Mesendoderm (in vitro differentiated cells): ENCODE data around the gene PRKD2.
A peak's percentile ranks its signal among the peaks of the same experiment; 100 is the strongest.

Experiments
- DNase-seq: peaks from one replicate; pipeline ENCODE4 v3.0.0; 2013
- H2AK5ac ChIP-seq: 2 replicates; pipeline ENCODE4 v1.6.1; 2013; ENCODE audit warnings: low read length, inconsistent platforms
- H2BK120ac ChIP-seq: 2 replicates; pipeline ENCODE4 v1.6.1; 2013; ENCODE audit warnings: low read depth, mild to moderate bottlenecking, low read length, moderate library complexity, mixed read lengths
- H2BK15ac ChIP-seq: replicated peaks from 2 replicates; pipeline ENCODE4 v1.6.1; 2013; ENCODE audit warnings: low read depth, mild to moderate bottlenecking, moderate library complexity
- H2BK5ac ChIP-seq: 2 replicates; pipeline ENCODE4 v1.6.1; 2013; ENCODE audit warnings: low read length, inconsistent platforms
- H3K18ac ChIP-seq: 2 replicates; pipeline ENCODE4 v1.6.1; 2013; ENCODE audit warnings: mild to moderate bottlenecking, low read length, mixed read lengths
- H3K23ac ChIP-seq: one replicate; pipeline ENCODE4 v1.6.1; 2013; ENCODE audit warnings: low read length
- H3K27ac ChIP-seq: 2 replicates; pipeline ENCODE4 v1.5.1; 2013; ENCODE audit warnings: low read depth, mild to moderate bottlenecking, inconsistent platforms, low read length, moderate library complexity
- H3K27me3 ChIP-seq: 2 replicates; pipeline ENCODE4 v1.6.1; 2013; ENCODE audit warnings: low read length, control low read depth, mild to moderate bottlenecking, inconsistent platforms; ENCODE audit not compliant: insufficient read depth, poor library complexity
- H3K36me3 ChIP-seq: 2 replicates; pipeline ENCODE4 v1.6.1; 2013; ENCODE audit warnings: low read length, inconsistent platforms; ENCODE audit not compliant: control insufficient read depth, insufficient read depth
- H3K4ac ChIP-seq: one replicate; pipeline ENCODE4 v1.6.1; 2013; ENCODE audit warnings: low read depth, mild to moderate bottlenecking, low read length, moderate library complexity
- H3K4me1 ChIP-seq: 2 replicates; pipeline ENCODE4 v1.6.1; 2013; ENCODE audit warnings: low read depth, low read length, inconsistent platforms; ENCODE audit not compliant: control insufficient read depth
- H3K4me2 ChIP-seq: 2 replicates; pipeline ENCODE4 v1.6.1; 2013; ENCODE audit warnings: low read length
- H3K4me3 ChIP-seq: 2 replicates; pipeline ENCODE4 v1.5.1; 2013; ENCODE audit warnings: mild to moderate bottlenecking, low read length
- H3K56ac ChIP-seq: one replicate; pipeline ENCODE4 v1.6.1; 2013; ENCODE audit warnings: low read length
- H3K79me1 ChIP-seq: 2 replicates; pipeline ENCODE4 v1.6.1; 2013; ENCODE audit warnings: low read length, inconsistent platforms
- H3K79me2 ChIP-seq: 2 replicates; pipeline ENCODE4 v1.6.1; 2013; ENCODE audit warnings: mild to moderate bottlenecking, low read length; ENCODE audit not compliant: control insufficient read depth, insufficient read depth
- H3K9ac ChIP-seq: 2 replicates; pipeline ENCODE4 v1.6.1; 2013; ENCODE audit warnings: low read length, inconsistent platforms
- H4K5ac ChIP-seq: one replicate; pipeline ENCODE4 v1.6.1; 2013; ENCODE audit warnings: low read length
- H4K8ac ChIP-seq: one replicate; pipeline ENCODE4 v1.6.1; 2013; ENCODE audit warnings: low read depth, mild to moderate bottlenecking, control low read depth, low read length, moderate library complexity
- WGBS: extraction: QIAGEN DNeasy Blood & Tissue Kit; methylation state at CpG from one replicate; pipeline ENCODE4 v1.1.7; 2013; ENCODE audit warnings: low lambda C conversion rate, missing lambda C conversion rate; ENCODE audit not compliant: insufficient coverage; ENCODE audit errors: extremely low coverage; 5-methylcytosine and 5-hydroxymethylcytosine counted together

The PRKD2 gene

DNA sequence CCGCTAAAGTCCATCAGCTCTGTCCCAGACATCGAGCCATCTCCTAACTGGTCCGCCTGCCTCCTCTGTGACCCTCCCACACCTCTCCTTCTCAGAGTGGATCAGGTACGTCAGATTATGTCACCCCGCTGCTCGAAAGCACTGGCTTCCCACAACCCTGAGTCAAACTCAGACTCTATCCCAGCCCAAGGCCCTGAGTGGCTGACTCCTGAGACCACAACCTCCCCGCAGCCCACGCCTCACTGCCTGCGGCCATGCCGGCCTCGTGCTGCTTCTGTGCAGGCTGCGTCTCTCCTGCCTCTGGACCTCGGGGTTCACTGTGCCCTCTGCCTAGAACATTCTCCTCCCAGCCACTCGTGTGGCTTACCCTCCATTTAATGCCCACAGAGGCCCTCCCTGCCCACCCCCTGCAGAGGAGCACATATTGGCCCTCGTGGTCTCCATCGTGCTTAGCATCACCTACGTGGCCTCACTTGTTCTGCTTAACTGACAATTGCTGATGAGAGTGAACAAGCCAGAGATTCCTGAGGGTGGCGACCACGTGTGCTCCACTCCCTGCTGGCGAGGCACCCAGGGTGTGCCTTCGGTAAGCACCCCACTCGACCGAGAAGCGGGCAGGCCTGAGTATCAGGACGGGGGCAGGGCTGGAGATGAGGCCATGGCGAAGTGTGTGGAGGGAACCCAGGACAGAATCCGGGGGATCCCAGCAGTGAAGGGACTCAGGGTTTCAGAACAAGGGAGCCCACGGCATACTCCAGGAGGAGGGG is 15.4 kb upstream of the PRKD2 start:
- no peaks in the 10 kb centered on the region for H3K4me1 ChIP-seq
- H3K4ac ChIP-seq, result no peak overlapping the region
- no peak overlapping the region for H3K18ac ChIP-seq
- DNase-seq, result no peak
- H3K56ac ChIP-seq, result no peak overlapping the region
- no peak overlapping the region for H2AK5ac ChIP-seq
- H3K27ac ChIP-seq, result no peak overlapping the region
- H3K23ac ChIP-seq, result no peak overlapping the region
- H3K79me2 ChIP-seq, result peaks cover 13% of the 10 kb centered on the region
- H2BK120ac ChIP-seq, result no peak overlapping the region
- peaks cover 18% of the 10 kb centered on the region for H3K36me3 ChIP-seq
- no peak overlapping the region for H4K8ac ChIP-seq
- no peak overlapping the region for H3K4me3 ChIP-seq
- no peak overlapping the region for H2BK5ac ChIP-seq
- H3K4me2 ChIP-seq, result no peak overlapping the region
- no peaks in the 10 kb centered on the region for H3K27me3 ChIP-seq
- H3K79me1 ChIP-seq, result peaks cover 25% of the 10 kb centered on the region
- H2BK15ac ChIP-seq, result no peak overlapping the region
- no peak overlapping the region for H3K9ac ChIP-seq
- WGBS, result no CpG with 5 or more reads among the region's 28 CpGs
- H4K5ac ChIP-seq, result no peak overlapping the region

GRCh38 chr19:46731584-46731983 is 14.7 kb upstream of the PRKD2 start:
- no peak for DNase-seq
- Histone ChIP-seq H3K36me3 (peaks cover 19% of the 10 kb centered on the region), H3K27me3 (no peaks in the 10 kb centered on the region), H2BK5ac (no peak overlapping the region), H3K4me1 (no peaks in the 10 kb centered on the region), H3K56ac (no peak overlapping the region), H3K79me1 (peaks cover 20% of the 10 kb centered on the region), H3K4ac (no peak overlapping the region), H2AK5ac (no peak overlapping the region), H3K18ac (no peak overlapping the region), H2BK15ac (no peak overlapping the region), H2BK120ac (no peak overlapping the region), H3K23ac (no peak overlapping the region), H3K4me3 (no peak overlapping the region), H4K8ac (no peak overlapping the region), H3K79me2 (peaks cover 7% of the 10 kb centered on the region), H3K9ac (no peak overlapping the region), H4K5ac (no peak overlapping the region), H3K4me2 (no peak overlapping the region), H3K27ac (no peak overlapping the region)
- no CpG with 5 or more reads among the region's 14 CpGs for WGBS

DNA sequence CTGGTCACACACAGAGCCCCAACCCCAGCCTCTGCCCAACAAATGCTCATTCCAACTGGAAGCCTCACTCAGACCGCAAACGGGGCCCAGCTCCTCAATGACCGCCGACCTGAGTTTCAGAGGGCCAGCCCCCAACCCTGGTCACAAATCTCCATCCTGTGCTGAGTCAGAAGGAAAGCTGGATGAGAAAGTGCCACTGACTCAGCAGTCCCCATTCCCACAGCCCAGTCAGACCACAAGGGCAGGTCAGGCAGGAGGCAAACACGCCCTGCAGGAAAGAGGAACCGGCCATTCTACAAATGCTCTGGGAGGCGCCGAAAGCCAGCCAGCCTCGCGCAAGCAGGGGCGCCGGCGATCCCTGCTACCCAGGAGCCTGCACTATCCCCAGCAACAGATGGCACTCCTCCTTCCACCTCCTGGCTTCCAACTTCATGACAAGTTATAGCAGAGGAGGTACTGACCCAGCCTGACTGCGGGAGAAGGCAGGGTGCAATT is 14.1 kb upstream of the PRKD2 start:
- no CpG with 5 or more reads among the region's 14 CpGs for WGBS
- H3K36me3 ChIP-seq, result peaks cover 20% of the 10 kb centered on the region
- DNase-seq, result peak; percentile 59

DNA sequence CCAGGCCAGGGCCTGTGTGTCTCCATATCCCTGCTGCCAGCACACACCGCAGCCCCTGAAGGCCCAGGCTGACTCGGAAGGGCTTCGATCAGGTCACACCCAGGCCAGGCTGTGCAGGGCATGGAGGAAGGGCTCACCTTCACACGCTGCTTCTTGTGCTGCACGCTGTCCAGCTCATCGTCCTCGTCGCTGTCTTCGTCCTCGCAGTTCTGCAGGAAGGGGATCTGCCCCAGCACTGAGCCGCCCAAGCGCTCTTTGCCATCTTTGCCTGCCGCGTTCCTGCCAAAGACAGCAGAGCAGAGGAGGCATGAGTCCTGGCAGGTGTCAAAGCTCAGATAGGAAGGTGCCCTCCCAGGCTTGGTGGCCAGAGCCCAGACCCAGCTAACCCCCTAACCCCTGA is 13.7 kb upstream of the PRKD2 start:
- Histone ChIP-seq H4K5ac (no peak overlapping the region), H3K18ac (no peak overlapping the region), H3K4me3 (no peak overlapping the region), H3K4me1 (no peaks in the 10 kb centered on the region), H2BK5ac (no peak overlapping the region), H3K79me1 (peaks cover 19% of the 10 kb centered on the region), H2BK15ac (no peak overlapping the region), H3K4ac (no peak overlapping the region), H3K27me3 (no peaks in the 10 kb centered on the region), H3K56ac (no peak overlapping the region), H3K9ac (no peak overlapping the region), H2BK120ac (no peak overlapping the region), H3K79me2 (peaks cover 7% of the 10 kb centered on the region), H2AK5ac (no peak overlapping the region), H3K23ac (no peak overlapping the region), H4K8ac (no peak overlapping the region), H3K36me3 (peaks cover 23% of the 10 kb centered on the region), H3K27ac (no peak overlapping the region), H3K4me2 (no peak overlapping the region)
- no peak for DNase-seq
- no CpG with 5 or more reads among the region's 14 CpGs for WGBS

More for the DNA sequence above, 14.1 kb upstream of the PRKD2 start:
- no peak overlapping the region for H4K5ac ChIP-seq
- H3K79me1 ChIP-seq, result peaks cover 19% of the 10 kb centered on the region
- no peaks in the 10 kb centered on the region for H3K27me3 ChIP-seq
- peaks cover 7% of the 10 kb centered on the region for H3K79me2 ChIP-seq
- H2BK15ac ChIP-seq, result no peak overlapping the region
- no peak overlapping the region for H4K8ac ChIP-seq
- no peak overlapping the region for H3K27ac ChIP-seq
- no peak overlapping the region for H2AK5ac ChIP-seq
- H2BK5ac ChIP-seq, result no peak overlapping the region
- no peak overlapping the region for H3K9ac ChIP-seq
- H3K56ac ChIP-seq, result no peak overlapping the region
- H3K4me2 ChIP-seq, result no peak overlapping the region
- H3K23ac ChIP-seq, result no peak overlapping the region
- no peaks in the 10 kb centered on the region for H3K4me1 ChIP-seq
- no peak overlapping the region for H2BK120ac ChIP-seq
- H3K4me3 ChIP-seq, result no peak overlapping the region
- no peak overlapping the region for H3K18ac ChIP-seq
- H3K4ac ChIP-seq, result no peak overlapping the region

DNA sequence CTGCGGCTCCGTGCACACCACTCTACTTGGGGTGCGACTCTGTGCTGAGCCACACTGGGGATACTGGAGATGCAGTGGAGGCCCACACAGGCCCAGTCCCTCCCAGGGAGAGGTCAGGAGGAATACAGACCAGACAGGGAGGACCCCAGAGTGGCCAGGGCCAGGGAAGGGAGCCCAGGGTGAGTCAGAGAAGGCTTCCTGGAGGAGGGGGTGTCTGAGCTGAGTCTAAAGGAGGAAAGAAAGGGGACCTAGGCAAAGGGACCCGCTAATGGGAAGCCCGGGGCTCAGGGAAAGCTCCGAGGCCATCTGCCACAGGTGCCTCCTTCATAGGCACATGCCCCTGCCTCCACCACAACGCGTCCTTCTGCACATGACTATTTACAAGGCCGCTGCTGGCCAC is 13.3 kb upstream of the PRKD2 start:
- Histone ChIP-seq H3K4me3 (no peak overlapping the region), H2BK5ac (no peak overlapping the region), H3K79me1 (peaks cover 19% of the 10 kb centered on the region), H2BK120ac (no peak overlapping the region), H3K4ac (no peak overlapping the region), H3K9ac (no peak overlapping the region), H3K27me3 (no peaks in the 10 kb centered on the region), H3K36me3 (peaks cover 24% of the 10 kb centered on the region), H3K18ac (no peak overlapping the region), H3K4me1 (no peaks in the 10 kb centered on the region), H3K79me2 (peaks cover 7% of the 10 kb centered on the region), H3K4me2 (no peak overlapping the region), H4K5ac (no peak overlapping the region), H3K27ac (no peak overlapping the region), H3K23ac (no peak overlapping the region), H4K8ac (no peak overlapping the region), H2AK5ac (no peak overlapping the region), H2BK15ac (no peak overlapping the region), H3K56ac (no peak overlapping the region)
- DNase-seq, result no peak
- no CpG with 5 or more reads among the region's 9 CpGs for WGBS

DNA sequence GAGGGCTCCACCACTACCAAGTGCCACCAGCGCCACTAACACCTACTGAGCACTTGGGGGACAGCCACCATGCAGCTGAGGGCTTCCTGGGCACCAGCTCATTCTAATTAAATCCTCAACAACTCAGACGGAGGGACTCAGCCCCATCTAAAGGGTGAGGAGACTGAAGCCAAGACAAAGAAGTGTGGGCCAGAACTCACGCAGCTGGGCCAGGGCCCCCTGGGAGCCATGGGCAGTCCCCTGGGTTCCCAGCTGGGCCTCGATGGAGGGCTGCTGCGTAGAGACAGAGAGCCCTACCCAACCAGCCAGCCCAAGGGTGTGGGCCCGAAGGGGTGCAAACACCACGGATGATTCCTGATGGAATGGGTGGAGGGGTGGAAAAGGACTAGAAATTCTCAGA is 12.8 kb upstream of the PRKD2 start:
- H3K27ac ChIP-seq, result no peak overlapping the region

More for the DNA sequence above, 12.8 kb upstream of the PRKD2 start:
- no peak overlapping the region for H3K4ac ChIP-seq
- H3K4me3 ChIP-seq, result no peak overlapping the region
- H3K18ac ChIP-seq, result no peak overlapping the region
- no peak overlapping the region for H3K4me2 ChIP-seq
- H3K79me1 ChIP-seq, result peaks cover 19% of the 10 kb centered on the region
- H2AK5ac ChIP-seq, result no peak overlapping the region
- no peak overlapping the region for H3K9ac ChIP-seq
- no peak overlapping the region for H2BK5ac ChIP-seq
- no peak overlapping the region for H2BK120ac ChIP-seq
- no CpG with 5 or more reads among the region's 7 CpGs for WGBS
- H3K27me3 ChIP-seq, result no peaks in the 10 kb centered on the region
- no peak overlapping the region for H3K56ac ChIP-seq
- H4K5ac ChIP-seq, result no peak overlapping the region
- H3K4me1 ChIP-seq, result no peaks in the 10 kb centered on the region
- H4K8ac ChIP-seq, result no peak overlapping the region
- H3K23ac ChIP-seq, result no peak overlapping the region
- no peak overlapping the region for H2BK15ac ChIP-seq
- no peak for DNase-seq
- H3K79me2 ChIP-seq, result peaks cover 7% of the 10 kb centered on the region
- peaks cover 25% of the 10 kb centered on the region for H3K36me3 ChIP-seq
